ENCODE data around the gene ROCK2. TPM values are rescaled to one million over a fixed set of nuclear protein-coding genes. Genes with fewer than 3 reads are reported as not detected.
"Not testable (repeated sequence)": the region's sequence is repeated elsewhere in the genome, so short reads cannot be mapped to it uniquely, and the experiment has no call there.

ROCK2 gene
- total RNA-seq, 1 donor from 2014 or later: 84.5 TPM

- DNase-seq (ENCODE audit: low spot score): no peak
Observed at GRCh38 chr2:11267931-11268330, 76.5 kb downstream of the ROCK2 start.

DNA sequence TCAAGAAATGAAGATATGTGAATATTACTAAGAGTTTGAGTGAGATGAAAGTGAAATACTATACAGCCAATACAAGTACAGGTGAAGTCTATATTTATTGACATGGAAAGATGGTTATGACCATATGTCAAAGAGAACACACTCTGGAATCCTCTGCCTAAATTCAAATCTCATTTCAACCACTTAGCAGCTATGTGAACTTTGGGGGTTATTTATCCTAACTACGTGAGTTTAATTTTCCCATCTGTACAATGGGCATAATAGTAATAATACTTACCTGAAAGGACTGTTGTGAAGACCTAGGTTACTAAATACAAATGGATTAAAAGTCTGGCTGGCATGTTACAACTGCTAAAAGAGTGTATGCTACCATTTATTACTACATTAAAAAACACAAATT, 79.6 kb downstream of the ROCK2 start:
- no peak for DNase-seq (ENCODE audit: low spot score)

DNA sequence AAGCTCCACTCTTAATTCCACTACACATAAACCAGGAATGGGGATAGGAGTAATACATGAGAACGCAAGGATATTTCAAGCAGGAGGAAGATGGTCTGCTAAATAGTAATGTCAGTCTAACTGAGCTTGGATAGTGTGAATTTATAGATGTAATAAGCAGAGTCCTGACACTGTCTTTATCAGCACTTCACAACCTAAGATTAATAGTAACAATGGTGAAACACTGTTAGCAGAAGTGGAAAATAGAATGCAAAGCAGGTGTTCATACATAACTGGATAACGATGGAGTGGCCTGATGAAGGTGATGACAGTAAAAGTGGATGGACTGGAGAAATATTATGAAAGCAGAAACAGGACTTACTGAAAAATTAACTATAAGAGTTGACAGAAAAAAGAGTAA, 80.4 kb downstream of the ROCK2 start:
- no peak for DNase-seq (ENCODE audit: low spot score)

- DNase-seq (ENCODE audit: low spot score): no peak
Observed at GRCh38 chr2:11263177-11263576, 81.3 kb downstream of the ROCK2 start.

DNA sequence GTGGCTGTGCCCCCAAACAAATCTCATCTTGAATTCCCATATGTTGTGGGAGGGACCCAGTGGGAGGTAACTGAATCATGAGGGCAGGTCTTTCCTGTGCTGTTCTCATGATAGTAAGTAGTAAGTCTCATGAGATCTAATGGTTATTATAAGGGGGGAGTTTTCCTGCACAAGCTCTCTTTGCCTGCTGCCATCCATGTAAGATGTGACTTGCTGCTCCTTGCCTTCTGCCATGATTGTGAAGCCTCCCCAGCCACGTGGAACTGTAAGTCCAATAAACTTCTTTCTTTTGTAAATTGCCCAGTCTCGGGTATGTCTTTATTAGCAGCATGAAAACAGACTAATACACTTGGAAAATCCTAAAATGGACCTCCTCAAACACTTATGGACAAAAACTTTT, 82.0 kb downstream of the ROCK2 start:
- not testable (repeated sequence) for DNase-seq (ENCODE audit: low spot score)

DNA sequence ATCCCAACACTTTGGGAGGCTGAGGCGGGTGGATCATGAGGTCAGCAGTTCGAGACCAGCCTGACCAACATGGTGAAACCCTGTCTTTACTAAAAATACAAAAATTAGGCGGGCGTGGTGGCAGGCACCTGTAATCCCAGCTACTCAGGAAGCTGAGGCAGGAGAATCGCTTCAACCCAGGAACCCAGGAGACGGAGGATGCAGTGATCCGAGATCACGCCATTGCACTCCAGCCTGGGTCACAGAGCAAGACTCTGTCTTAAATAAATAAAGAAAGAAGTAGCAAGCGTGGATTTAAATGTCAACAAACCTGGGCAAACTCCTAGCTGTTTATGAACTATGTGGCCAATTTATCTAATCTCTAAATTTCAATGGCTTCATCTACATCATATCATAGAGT, 82.9 kb downstream of the ROCK2 start:
- DNase-seq (ENCODE audit: low spot score): not testable (repeated sequence)

DNA sequence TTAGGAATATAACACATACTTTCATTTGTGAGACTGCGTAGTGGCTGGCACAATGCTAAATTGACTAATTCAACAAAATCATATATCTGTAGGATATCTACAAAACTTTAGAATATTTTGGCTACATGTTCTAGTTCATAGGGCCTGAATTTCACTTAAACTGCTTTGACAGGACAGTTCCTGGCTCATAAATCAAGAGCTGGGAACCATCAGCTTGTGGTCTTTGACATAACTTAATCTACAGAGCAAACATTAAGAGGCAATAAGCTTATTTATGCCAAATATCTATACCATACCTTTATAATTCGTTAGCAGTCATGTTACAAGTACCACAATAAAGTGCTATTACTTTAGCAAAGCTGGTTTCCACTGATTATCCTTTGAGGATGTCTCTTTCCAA, 83.5 kb downstream of the ROCK2 start:
- no peak for DNase-seq (ENCODE audit: low spot score)

DNA sequence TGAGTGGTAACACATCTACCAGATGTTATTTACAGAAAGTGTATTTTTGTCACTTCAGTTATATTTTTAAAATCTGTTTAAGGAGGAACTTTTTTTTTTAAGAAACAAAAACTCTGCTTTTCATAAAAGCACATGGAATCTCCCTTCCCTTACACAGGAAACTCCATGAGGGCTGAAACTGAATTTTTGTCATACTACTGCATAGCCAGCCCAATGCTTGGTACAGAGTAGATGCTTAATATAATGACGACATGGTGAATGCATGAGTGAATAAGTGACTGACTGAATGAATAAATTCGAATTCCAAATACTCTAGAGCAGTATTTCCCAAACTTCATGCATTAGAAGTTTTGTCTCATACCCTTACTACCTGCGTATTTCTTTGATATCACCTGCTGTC, 86.5 kb downstream of the ROCK2 start:
- DNase-seq (ENCODE audit: low spot score): no peak

DNA sequence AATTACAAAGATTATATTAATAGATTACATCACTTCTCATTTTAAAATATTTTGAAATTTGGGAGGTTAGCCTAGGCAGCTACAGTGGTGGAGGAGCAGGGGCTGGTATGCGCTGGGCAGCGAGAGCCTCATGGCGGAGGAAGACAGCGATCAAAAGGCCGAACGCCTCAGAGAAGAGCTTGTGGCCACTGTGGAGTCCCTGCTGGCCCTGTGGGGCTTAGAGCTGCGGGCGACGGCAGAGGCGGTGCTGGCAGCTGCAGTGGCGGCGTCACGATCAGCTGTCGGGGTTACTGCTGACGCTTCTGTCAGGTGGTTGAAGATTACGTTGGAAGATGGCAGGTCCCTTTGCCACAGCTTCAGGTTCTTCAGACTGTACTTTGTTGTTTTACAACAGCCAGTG, 87.4 kb downstream of the ROCK2 start:
- no peak for DNase-seq (ENCODE audit: low spot score)

DNA sequence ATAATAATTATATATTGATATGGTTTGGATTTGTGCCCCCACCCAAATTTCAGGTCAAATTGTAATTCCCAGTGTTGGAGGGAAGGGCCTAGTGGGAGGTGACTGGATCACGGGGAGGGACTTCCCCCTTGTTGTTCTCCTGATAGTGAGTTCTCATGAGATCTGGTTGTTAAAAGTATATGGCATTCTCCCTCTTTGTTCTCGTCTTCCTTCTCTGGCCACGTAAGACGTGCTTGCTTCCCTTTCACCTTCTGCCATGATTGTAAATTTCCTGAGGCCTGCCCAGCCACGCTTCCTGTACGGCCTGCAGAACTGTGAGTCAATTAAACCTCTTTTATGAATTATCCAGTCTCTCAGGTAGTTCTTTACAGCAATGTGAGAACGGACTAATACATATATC, 88.3 kb downstream of the ROCK2 start:
- no peak for DNase-seq (ENCODE audit: low spot score)

- no peak for DNase-seq (ENCODE audit: low spot score)
Observed at GRCh38 chr2:11254100-11254536, 90.3 kb downstream of the ROCK2 start.

GRCh38 chr2:11252458-11252857, 92.0 kb downstream of the ROCK2 start:
- not testable (repeated sequence) for DNase-seq (ENCODE audit: low spot score)

- no peak for DNase-seq (ENCODE audit: low spot score)
Observed at GRCh38 chr2:11250400-11251196, 93.8 kb downstream of the ROCK2 start.

- no peak for DNase-seq (ENCODE audit: low spot score)
Observed at GRCh38 chr2:11245322-11245721, 99.1 kb downstream of the ROCK2 start.

- no peak for DNase-seq (ENCODE audit: low spot score)
Observed at GRCh38 chr2:11244091-11244826, 100.2 kb downstream of the ROCK2 start.

GRCh38 chr2:11243512-11243911, 100.9 kb downstream of the ROCK2 start:
- DNase-seq (ENCODE audit: low spot score): no peak

- no peak for DNase-seq (ENCODE audit: low spot score)
Observed at GRCh38 chr2:11242542-11243174, 101.8 kb downstream of the ROCK2 start.

GRCh38 chr2:11241412-11242203, 102.8 kb downstream of the ROCK2 start:
- no peak for DNase-seq (ENCODE audit: low spot score)

DNA sequence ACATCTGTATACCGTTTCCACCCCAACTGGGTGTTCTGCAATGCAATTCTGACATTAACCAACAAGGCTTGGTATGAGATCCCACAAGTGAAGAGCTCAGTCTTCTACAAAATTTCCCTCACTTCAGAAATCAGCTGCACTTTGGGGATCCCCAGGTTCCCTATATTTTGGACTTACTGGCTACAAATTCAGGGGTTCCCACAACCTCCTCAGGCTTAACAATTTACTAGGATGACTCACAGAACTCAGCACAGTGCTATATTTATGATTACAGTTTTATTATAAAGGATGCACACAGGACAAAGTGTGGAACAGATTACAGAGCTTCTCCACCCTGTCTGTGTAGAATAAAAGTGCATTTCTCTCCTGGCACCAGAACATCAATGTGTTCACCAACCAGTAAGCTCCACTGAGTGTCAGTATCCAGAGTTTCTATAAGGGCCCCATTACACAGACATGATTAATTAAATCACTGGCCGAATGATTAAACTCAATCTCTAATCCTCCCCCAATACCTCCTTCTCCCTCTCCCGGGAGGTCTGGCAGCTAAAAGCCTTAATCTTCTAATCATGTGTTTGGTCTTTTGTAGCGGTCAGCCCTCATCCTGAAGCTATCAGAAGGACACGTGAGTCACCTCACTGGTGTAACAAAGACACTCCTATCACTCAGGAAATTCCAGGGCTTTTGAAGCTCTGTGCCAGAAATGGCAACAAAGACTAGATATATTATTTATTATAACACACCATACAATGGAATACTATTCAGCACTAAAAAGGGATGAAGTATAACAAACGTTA, 104.6 kb downstream of the ROCK2 start:
- DNase-seq (ENCODE audit: low spot score): no peak

DNA sequence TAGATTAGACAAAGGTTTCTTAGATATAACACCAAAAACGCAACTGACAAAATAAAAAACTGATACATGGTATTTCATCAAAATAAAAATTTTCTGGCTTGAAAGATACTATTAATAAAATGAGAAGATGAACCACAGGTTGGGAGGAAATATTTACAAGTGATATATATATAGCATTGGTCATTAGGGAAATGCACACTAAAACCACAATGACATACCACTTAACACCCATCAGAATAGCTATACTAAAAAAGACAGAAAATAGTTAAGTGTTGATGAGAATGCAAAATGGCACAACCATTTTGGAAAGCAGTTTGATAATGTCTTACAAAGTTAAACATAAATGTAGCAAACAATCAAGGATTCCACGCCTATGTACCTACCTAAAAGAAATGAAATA, 105.3 kb downstream of the ROCK2 start:
- DNase-seq (ENCODE audit: low spot score): no peak

DNA sequence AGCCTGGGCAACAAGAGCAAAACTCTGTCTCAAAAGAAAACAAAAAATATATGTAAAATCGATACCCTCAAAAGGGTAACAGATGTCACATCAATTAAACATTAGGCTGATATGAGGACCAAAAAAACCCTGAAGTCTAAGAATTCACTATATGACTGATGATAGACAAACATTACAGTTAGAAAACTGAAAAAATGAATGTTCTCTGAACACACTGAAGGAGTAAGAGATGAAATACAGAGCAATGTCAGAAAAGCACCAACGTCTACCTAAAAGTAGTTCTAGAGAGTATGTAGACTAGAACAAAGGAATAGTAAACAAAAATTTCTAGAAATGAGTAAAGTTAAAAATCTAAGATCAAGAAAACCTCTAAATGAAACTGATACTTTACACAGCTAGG, 107.3 kb downstream of the ROCK2 start:
- DNase-seq (ENCODE audit: low spot score): no peak
